Activated CD4-positive, alpha-beta T cell treated with anti-CD3 and anti-CD28 coated beads, Interleukin-2, amount 50 U/mL, for 4 hours (primary cell): Measurements from ENCODE around the gene KCNMA1.

Experiments
- DNase-seq, 2 experiments: peaks; one replicate each; pipeline ENCODE4 v3.0.0-alpha.2; 2020

KCNMA1 gene

DNA sequence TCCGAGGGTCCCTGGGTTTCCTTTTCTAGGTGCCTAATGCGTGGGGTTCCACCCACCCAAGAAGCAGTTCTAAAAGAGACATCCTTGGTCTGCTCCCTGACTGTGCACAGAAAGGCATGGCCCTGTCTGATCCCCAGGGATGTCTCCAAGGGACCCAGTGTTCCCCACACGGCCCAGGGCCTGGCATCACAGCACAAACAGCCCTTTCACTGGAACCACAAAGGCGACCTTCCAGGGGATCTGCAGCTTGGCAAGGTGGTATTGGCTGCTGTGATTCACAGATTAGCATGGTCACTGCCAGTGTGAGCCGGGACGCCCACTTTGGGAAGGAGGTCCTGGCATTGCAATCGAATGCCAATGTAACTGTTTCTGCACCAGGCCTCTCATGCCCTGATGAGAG lies 6.4 kb downstream of the KCNMA1 start:
- DNase-seq = no peak

DNA sequence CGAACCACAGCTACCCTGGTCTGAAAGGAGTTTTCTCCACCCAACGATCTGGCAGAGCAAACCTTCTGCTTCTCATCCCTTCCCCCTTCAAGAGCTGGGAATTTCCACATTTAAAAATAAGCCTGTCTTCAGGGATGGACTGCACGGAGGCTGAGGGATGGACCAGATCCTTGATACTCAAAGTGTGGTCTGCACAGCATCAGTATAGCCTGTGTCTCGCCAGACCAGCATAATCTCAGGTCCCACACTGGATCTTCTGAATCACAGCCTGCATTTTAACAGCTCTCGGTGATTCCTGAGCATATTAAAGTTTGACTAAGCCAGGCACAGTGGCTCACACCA lies 7.1 kb downstream of the KCNMA1 start:
- DNase-seq = no peak

DNA sequence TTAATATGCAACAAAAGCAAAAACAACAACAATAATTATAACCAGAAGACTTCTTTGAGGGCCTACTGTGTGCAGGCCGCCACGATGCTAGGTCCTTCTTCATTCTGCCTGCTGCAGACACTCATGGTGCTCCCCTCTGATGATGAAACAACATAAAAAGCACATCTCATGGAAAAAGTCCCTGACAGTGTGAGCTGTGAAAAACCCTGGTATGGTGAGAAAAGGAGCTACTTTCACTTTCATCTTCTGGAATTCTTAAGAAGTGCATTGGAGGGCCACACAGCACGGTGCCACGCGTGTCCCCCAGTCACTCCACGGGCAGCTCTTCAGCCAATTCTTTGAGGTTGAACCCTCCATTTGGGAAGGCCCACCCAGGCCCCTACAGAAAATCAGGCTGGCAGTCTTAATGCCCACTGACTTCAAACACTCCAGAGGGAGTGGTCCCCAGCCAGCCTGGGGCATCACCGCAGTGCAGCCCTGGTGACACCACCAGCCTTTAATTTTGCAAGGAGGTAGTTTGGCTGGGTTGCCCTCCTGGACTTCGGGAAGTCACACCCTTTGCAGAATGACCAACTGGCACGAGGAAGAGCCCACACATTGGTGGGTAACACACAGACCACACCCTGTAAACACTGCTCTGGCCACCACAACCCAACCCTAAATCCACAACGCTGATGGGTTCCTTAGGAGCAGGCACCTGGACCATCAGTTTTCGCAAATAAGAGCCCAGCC lies 7.7 kb downstream of the KCNMA1 start:
- DNase-seq = no peak

DNA sequence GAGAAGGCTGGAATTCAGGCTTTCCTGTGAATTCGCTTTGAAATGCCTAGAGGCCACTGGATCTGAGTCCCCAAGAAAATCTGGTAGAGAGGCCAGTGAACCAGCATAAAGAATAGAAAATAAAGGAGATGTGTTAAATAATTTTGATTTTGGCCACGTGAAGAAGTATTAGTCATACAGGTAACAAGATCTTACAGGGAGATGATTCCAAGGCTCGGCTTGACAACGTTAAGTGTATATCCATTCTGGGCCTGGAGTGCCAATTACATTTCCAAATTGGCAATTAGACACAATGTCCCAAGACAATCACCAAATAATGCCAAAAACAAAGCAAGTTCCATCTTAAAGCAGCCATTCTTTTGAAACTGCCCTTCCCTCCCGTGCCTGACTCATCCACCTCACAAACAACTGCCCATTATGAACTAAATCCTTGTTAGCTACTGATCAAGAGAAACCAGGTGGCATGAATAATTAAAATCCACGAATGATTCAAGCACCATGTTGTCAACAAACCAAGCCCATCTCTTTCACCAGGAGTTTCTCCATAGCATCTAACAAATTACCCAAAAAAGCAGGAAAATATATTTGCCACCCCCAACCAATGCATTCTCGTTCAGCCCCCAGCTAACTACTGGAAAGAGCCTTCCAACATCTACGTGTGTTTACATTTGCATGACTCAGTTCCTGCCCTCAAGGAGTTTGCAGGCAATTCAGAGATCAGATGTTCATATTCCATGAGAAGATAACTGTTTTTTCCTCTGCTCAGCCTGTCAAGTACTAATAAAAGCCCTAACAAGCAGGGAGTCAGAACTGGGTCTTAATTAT lies 8.5 kb downstream of the KCNMA1 start:
- no peak for DNase-seq

DNA sequence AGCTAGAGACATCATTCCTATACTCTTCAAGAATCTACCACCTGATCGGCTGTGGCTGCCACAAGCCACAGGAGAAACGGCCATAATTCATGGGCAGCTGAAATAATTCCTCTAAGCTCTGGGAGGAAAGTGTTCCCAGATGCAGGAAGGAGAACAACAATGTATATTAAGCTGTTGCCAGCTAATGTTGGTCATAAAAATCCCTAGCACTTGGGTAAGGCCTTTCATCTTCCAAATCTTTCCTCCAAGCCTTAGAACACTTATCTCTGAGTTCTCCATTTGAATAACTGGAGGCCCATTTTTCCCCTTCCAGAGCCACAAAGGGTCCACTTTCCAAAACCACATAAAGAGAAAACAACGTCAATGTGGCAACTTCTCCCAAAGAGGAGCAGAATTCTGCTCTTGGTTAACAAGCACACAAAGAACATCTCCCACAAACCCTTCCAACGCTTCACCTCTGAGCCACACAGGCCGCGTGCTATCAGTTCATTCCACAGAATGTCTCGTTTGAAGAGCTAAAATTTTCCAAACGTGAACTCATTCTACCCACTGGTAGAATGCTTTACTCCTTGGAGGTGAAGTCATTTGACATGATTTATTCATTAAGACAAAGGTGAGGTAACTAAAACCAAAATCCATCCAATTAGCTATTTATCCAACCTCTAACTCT lies 11.2 kb downstream of the KCNMA1 start:
- no peak for DNase-seq

DNA sequence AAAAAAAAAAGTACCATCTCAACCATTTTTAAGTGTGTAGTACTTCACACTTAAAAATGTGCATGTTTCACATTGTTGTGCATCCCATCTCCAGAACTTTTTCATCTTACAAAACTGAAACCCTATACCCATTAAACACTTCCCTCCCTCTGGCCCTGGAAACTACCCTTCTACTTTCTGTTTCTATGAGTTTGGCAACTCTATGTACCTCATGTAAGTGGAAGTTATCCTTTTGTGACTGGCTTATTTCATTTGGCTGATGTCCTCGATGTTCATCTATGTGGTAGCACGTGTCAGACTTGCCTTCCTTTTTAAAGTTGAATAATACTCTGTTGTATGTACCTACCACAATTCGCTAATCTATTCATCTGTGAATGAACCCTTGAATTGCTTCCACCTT lies 12.2 kb downstream of the KCNMA1 start:
- DNase-seq = no peak

DNA sequence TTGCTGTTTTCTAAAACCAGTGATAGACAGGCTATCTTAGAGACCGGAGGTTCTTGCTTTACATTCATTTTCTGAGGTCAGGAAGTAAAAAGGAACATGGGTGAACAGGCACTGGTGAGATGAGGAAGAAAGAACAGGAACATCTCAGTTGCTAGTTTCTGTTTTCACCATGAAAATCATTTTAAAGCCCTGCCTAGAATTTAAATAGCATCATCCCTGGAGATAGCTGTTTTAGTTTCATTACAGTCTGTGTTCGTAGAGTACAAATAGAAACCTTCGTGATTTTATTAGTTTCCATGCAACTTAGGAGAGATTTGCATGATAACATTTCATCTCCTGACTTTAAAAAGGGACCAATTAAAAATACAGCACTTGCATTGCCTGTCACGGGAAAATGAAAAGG lies 14.7 kb downstream of the KCNMA1 start:
- no peak for DNase-seq

DNA sequence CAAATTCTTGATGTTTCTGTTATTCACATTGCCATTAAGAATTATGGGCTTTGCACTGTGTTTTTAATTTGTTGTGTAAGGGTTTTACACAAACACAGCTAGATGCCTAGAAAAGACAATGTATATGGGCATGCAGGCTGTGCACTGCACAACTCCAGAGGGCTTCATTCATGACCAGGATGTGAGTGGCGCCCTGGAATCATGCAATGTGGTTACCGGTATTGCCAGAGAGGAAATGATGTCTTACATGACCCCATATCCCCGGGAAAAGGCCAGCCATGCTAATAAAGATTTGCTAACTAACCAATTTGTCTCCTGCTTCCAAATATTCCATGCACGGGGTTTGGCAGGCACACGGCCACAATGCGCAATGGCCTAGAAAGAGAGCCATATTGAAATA lies 16.9 kb downstream of the KCNMA1 start:
- no peak for DNase-seq

DNA sequence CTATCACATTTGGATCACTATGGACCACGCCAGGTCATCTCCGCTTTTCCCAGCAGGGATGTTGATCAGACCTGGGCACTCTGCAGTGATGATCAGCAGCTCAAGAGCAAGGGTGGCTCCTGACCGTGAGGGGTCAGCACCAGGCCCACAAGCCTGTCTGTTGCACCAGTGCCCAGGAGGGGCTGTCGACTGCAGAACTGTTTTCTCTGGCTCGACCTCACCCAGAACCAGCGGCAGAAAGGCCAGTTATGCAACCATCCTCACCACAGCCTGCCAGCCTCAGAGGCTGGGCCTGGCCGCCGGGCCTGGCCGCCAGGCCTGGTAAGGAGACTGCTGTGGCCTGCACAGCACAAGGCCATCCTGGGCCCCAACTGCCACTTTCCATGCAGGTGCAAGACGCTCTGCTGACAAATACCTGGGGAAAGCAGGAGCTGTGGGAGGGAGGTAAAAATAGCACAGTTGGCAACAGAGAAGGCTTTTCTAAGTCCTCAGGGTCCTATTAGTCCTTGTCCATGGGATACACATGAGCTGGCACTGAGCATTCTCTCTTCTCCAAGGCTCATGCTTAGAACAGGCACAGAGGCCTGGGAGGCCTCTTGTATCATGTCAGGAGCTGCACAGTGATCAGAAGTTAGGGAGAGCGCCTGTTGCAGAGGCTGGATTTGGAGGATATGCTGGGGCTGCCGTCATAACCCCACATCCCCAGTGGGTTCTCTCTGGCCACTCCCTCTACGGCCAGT lies 17.5 kb downstream of the KCNMA1 start:
- no peak for DNase-seq

DNA sequence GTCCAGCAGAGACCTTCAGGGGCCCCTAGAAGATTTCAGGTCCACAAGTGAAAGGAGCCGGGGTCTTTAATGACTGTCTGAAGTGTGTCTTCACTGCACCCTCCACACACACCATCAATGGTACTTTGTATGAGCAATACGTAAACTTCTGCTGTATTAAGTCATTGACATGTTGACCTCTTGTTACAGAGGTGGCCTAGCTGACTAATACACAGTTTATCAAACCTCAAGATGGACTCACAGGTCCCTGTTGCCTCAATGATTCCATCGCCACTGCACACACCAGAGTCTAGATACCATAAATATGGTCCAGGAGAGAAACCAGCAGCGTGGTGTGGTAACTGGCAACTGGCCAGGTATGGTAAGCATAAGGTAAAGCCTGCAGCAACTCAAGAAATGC lies 19.5 kb downstream of the KCNMA1 start:
- DNase-seq = no peak

DNA sequence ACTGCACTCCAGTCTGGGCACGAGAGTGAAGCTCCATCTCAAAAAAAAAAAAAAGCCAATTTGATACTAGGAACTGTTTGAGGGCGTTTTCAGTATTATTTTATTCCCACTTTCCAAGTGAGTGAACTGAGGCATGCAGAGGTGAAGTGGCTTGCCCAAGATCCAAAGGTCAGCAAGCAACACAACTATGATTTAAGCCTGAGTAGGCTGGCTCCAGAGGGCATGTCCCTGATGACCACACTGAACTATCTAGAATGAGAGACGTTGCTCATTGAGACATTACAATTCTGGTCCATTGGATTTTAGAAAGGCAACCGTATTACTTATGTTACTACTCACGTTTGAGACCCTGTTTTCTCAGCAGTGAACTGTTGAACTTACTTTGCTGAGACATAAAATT lies 20.8 kb downstream of the KCNMA1 start:
- DNase-seq = no peak

DNA sequence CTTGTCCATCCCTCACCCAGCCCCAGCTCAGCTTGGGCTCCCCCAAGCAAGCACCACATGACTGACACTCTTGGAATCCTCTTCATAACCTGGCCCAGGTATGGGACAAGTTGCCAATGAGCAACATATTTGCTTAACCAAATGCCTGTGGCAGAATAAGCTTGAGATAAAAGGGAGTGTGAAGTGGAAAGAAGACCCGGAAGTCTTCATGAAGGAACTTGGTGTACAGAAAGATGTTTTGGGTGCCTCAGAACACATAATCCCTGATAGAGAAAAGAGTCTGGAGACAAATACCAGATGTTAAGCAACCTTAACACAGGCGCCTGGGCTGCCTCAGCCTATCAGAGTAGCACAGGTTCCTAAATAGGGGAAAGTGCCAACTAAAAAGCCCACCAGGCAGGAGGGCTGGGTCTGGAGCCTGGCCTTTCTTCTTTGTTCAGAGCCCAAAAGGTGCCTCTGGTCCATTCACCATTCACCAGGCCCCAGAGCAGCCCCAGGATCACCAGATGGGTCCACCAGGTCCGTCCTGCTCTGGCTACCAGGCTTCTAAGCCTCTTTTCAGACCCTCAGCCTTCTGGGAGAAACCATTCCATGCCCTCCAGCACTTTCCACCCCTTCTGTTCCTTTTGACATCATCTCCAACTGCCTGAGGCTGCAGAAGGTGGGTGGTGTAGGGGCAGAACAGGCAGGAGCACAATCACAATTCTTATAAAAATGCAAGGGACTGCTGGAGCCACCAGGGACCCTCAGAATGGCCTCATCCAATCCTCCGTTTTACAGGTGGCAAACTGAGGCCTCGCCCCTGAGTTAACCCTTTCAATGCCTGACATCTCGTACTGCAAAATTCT lies 22.6 kb downstream of the KCNMA1 start:
- DNase-seq = no peak

DNA sequence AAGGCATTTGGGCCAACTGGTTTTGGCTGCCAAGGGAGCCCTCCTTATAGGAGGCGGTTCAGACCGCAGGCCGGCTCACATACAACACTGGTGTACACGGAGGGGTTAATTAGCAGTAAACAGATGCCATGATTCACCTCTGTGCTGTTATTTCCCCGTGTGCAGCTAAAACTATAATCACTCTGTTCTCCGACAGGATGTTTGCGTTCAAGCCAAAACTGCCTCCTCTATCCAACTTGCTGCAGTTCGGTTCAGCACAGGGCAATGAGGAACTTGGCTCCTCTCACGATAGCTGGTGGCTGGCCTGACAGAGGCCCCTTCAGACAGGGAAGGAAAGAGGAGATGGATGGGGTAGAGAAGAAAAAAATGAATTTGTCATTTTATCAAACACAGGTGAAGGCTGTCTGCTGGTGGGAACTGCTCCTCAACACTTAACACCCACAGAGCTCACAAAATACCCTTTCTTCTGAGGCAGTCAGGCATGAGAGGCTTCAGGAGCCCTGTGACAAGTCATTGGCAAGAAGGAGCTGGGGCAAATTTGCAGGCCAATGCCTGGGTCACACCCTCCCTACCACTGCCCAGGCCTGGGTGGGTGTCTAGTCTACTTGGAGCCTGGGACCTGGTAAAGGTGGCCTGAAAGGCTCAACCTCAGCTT lies 24.0 kb downstream of the KCNMA1 start:
- no peak for DNase-seq

DNA sequence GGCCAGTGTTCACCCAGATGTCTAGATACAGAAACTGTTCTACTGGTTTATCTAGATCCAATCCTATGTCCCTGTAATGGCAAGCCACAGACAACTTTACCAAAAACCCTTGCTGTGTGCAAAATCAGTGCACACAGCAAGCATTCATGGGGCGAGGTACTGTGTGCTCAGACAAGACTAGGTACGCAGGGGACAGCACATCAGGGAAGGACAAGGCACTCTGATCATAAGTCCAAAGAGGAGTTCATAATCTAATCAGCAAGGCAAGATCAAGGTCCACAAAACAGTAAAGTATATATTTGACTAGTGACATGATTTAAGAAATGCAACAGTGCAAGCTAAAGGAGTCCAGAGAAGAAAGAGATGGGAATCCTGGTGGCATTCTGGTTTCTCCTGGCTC lies 25.9 kb downstream of the KCNMA1 start:
- DNase-seq = no peak

DNA sequence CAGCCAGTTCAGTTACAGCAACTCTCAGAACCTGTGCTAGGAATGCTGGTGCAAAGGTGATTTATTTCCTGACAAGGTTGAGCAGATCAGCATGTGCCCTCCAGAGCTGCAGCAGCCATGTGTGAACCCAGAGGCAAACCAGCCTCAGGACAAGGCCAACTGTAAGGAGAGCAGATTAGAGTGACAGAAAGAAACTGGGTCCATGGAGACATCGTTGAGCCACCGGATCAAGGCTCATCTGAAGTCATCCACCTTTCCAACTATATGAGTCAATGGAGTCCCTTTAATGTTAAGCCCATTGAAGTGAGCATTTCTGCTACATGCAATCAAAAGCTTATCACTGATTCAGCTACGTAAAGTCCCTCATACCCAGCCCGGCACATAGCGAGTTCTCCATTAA lies 26.4 kb downstream of the KCNMA1 start:
- DNase-seq = no peak

DNA sequence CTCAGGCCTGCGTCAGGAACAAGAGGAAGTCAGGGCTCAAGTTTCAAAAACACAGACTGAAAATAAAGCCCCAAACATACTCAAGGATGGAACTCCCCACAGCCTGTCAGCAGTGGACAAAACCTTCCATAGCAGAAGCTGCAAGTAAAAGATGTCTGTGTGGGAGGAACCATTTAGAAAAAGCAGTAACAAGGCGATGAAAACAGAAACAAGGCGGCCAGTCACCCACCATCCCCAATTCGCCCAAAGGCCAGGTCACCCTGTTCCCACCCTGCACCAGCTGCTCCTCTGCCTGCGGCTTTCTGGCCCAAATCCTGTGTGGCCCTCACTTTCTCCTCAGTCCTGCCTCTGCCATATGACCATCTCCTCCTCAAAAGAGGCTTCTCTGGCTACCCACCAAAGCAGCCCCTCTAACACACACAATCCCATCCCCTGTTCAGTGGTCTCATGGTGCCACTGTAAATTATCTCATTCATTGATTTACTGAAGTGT lies 27.8 kb downstream of the KCNMA1 start:
- no peak for DNase-seq

DNA sequence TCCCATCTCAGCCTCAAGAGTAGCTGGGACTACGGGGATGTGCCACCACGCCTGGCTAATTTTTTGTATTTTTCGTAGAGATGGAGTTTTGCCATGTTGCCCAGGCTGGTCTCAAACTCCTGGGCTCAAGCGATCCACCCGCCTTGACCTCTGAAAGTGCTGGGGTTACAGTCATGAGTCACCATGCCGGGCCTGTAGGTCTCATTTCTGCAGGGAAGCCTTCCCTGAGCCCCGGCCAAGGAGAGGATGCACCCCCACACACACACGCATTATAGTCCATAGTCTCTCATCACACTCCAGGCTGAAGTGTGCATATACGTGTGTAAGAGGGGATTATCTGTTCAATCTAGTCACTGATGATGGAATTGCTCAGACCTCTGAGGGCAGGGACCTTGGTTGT lies 29.3 kb downstream of the KCNMA1 start:
- DNase-seq = no peak

DNA sequence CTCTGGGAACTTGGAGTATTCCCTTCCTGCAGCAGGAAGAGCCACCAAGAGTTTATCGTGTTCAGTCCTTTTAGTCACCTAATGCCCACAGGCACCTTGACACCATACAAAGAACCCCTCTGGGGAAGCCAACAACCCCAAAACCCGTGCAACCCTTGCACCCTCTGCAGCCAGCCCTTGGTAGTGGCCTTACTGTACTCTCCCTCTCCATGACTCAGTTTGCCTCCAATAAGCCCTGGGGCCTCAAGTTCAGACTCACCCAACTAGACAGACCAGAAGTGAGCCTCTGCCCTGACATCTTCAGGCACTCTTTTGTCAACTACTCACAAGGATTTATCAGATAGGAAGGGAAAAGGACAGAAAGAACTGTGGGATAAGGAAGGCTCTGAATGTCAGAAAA lies 30.9 kb downstream of the KCNMA1 start:
- no peak for DNase-seq

DNA sequence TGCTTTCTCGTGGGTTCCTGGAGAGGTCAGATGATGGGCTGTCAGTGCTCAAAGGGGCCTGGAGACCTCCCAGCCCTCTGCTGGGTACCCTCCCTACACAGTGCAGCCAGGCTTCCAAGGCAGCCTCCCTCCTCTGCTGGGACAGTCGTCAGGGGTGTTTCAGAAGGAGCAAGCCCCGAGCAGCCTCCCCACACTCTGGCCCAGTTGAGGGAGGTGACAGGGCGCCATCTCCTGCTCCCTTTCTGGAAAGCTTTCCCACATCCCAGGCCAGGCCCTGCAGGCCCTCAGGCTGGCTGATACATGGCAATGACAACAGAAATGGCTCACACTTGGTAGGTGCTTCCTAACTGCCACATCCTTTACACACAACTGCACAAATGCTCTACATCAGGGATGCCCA lies 32.1 kb downstream of the KCNMA1 start:
- DNase-seq = no peak

DNA sequence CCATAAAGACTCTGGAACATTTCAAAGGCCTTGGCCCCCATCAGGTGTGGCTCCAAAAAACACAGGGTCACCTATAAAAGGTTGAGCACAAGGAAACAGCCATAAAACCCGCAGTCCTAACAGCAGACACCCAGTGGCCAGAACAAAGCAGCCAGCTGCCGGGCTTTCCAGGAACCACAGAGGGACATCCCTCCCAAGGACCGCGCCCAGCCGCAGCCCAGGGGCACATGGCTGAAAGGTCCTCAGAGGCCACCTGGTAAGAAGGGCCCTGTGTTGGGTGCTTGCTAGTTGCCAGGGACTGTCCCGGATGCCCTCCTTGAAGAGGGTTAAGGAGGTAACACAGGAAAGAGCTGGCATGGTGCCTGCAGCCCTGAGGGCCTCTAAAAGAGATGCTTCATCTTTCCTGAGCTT lies 32.7 kb downstream of the KCNMA1 start:
- DNase-seq = no peak

DNA sequence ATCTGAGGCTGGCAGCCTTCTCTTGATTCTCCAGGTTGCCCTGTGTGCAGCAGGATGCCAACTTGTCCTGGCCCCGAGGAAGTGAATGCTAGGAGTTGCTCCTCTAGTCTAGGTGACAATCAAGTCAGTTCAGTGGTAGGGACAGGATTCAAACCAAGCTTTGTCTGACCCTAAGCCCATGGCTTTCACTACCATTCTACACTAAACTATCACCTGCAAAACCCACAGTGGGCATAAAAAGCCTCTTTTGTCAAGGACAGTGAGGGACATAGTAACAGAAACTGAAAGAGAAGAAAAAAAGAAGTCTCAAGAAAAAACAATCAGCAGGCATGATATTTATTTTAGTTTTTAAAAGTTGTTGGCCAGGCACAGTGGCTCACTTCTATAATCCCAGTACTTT lies 33.5 kb downstream of the KCNMA1 start:
- DNase-seq = no peak

DNA sequence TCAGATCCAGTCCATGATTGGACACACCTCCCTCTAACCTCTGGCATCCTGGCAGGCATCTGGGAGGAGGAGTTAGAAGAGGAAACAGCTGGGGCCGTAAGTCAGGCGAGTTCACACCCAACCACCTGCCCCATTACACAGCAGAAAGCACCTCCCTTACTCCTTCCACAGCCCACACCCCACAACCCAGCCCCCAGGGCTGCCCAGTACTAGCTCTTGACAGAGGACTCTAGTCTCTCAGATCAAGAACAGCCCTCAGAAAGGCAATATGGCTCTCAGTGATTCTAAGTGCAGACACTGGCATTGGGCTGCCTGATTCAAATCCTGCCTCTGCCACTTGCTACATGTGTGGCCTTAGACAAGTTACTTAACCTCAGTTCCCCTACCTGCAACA lies 34.1 kb downstream of the KCNMA1 start:
- DNase-seq = no peak
